Measurements from ENCODE around the gene PRKCA.

PRKCA gene

DNA sequence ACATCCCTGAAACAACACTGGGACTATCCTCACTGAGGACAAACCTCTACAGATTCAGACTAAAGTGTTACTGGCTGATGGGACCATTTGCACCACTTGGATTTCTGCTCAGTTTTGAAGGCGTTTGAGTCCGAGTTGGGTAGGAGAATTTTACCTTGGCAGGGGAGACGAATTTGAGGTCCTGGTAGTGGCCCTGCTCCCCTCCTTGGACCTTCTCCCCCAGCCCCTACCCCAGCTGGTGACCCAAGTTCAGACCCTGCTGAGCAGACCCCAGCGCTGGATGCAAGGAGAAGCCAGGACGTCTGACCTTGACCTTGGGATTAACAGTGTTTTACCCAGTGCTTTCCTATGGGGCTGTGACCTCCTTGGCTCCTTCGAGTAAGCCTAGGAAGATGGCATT lies 546.1 kb downstream of the PRKCA start:
- Histone ChIP-seq H3K36me3 (replicated peaks) (no peaks in the 10 kb centered on the region), H3K27ac (no peak overlapping the region), H3K4me3 (ENCODE audit: low read depth, low read length) (no peak overlapping the region), H3K27me3 (replicated peaks) (no peaks in the 10 kb centered on the region)
- DNase-seq = no peak
- no peak for TF ChIP-seq CTCF (IDR thresholded peaks at IDR 0.05; ENCODE audit: low read depth, low read length, missing control alignments)
- in situ Hi-C loops (cut with HindIII; ENCODE audit: low pct_ligation_motif_present, low sequenced_read_pairs) = no loop called here

DNA sequence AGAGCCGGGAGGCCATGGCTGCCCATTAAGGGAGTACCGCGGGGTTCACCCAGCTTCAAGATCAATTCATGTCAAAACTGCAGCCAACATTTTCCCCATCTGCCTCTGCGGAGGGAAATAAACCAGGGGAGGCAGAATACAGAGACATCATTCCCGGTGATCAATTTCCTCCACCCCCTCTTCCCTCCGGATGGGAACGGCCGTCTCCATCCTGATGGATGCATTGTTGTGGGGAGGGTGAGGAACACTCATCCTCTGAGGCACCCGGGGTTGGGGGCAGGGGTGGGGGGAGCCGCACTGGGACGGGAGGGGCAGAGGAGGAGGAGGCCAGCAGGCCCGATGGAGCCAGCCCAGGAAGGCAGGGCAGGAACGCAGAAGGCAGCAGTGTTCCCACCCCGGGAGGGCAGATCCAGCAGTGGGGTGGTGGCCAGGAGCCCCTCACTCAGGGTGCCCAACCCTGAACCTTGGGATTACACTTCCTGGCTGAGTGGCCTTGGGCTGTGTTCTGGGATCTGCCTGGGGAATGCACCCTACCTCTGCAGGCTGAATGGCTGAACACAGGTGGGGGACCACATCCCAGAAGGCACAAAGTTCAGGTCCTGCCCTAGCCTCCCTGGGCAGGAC lies 546.7 kb downstream of the PRKCA start:
- no peak for TF ChIP-seq CTCF (IDR thresholded peaks at IDR 0.05; ENCODE audit: low read depth, low read length, missing control alignments)
- Histone ChIP-seq H3K27me3 (replicated peaks) (no peaks in the 10 kb centered on the region), H3K27ac (no peak overlapping the region), H3K4me3 (ENCODE audit: low read depth, low read length) (no peak overlapping the region), H3K36me3 (replicated peaks) (no peaks in the 10 kb centered on the region)
- no peak for DNase-seq
- in situ Hi-C loops (cut with HindIII; ENCODE audit: low pct_ligation_motif_present, low sequenced_read_pairs) = no loop called here

GRCh38 chr17:66849851-66850580 lies 547.6 kb downstream of the PRKCA start:
- no peak overlapping the region for H3K4me3 ChIP-seq (ENCODE audit: low read depth, low read length)
- DNase-seq = no peak
- no peak overlapping the region for H3K27ac ChIP-seq
- TF ChIP-seq CTCF (IDR thresholded peaks at IDR 0.05; ENCODE audit: low read depth, low read length, missing control alignments) = no peak
- in situ Hi-C loops (cut with HindIII; ENCODE audit: low pct_ligation_motif_present, low sequenced_read_pairs) = no loop called here
- H3K27me3 ChIP-seq (replicated peaks) = no peaks in the 10 kb centered on the region
- H3K36me3 ChIP-seq (replicated peaks) = no peaks in the 10 kb centered on the region

DNA sequence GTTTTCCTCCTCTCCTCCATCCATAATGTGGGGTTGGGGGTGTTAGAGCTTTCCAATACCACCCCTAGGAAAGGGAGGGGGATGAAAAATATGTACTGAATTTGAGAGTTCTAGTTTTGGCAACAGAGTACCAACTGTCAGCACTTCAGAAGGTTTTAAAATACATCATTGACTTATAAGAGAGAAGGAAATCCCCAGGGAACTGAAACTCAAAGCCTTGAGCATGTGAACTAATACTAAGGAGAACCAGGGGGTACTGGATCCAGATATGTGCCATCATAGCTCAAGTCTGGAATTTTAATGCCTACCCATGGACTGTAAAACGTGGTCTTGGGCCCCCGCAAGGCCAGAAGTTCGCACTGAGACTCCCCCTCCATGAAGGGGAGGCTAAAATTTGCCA lies 548.3 kb downstream of the PRKCA start:
- Histone ChIP-seq H3K36me3 (replicated peaks) (no peaks in the 10 kb centered on the region), H3K4me3 (ENCODE audit: low read depth, low read length) (no peak overlapping the region), H3K27me3 (replicated peaks) (no peaks in the 10 kb centered on the region), H3K27ac (no peak overlapping the region)
- no peak for TF ChIP-seq CTCF (IDR thresholded peaks at IDR 0.05; ENCODE audit: low read depth, low read length, missing control alignments)
- in situ Hi-C loops (cut with HindIII; ENCODE audit: low pct_ligation_motif_present, low sequenced_read_pairs) = no loop called here
- no peak for DNase-seq

DNA sequence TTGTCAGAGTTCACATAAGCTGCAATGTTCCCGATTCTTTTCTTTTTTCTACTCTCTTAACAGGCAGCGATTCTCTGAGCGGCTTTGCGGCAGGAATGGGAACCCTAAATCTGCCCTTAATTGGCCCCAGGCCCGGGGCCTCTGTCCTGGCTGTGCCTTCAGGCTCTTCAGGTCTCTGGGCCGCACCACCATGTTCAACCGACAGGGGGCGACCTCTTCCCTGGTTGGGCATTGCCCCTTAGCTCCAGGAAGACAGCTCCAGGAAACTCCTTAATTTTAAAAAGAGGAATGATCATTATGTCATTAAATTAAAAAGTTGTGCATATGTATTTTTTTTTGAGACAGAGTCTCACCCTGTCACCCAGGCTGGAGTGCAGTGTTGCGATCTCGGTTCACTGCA lies 552.8 kb downstream of the PRKCA start:
- no peak overlapping the region for H3K27ac ChIP-seq
- no peak for DNase-seq
- in situ Hi-C loops (cut with HindIII; ENCODE audit: low pct_ligation_motif_present, low sequenced_read_pairs) = no loop called here
- peak; percentile 47 for TF ChIP-seq CTCF (IDR thresholded peaks at IDR 0.05; ENCODE audit: low read depth, low read length, missing control alignments)
- no peaks in the 10 kb centered on the region for H3K36me3 ChIP-seq (replicated peaks)
- H3K4me3 ChIP-seq (ENCODE audit: low read depth, low read length) = no peak overlapping the region
- H3K27me3 ChIP-seq (replicated peaks) = no peaks in the 10 kb centered on the region

Data from brain microvascular endothelial cell (primary cell).